ENCODE results near the gene TRUB1.

The TRUB1 gene

GRCh38 chr10:114900658-114901057 lies 37.3 kb upstream of the TRUB1 start:
- Histone ChIP-seq H3K36me3 (no peaks in the 10 kb centered on the region), H3K27me3 (no peaks in the 10 kb centered on the region), H3K4me3 (ENCODE audit: low read depth, low read length) (no peak overlapping the region), H3K4me1 (no peaks in the 10 kb centered on the region), H3K9me3 (no peaks in the 10 kb centered on the region)
- TF ChIP-seq CTCF (IDR thresholded peaks at IDR 0.05; ENCODE audit: low read depth, low read length): no peak
- DNase-seq: no peak

- DNase-seq: no peak
- Histone ChIP-seq H3K27me3 (no peaks in the 10 kb centered on the region), H3K4me1 (no peaks in the 10 kb centered on the region), H3K4me3 (ENCODE audit: low read depth, low read length) (no peak overlapping the region), H3K9me3 (no peaks in the 10 kb centered on the region), H3K36me3 (no peaks in the 10 kb centered on the region)
- no peak for TF ChIP-seq CTCF (IDR thresholded peaks at IDR 0.05; ENCODE audit: low read depth, low read length)
These were observed 35.8 kb upstream of the TRUB1 start for GRCh38 chr10:114902151-114902550.

GRCh38 chr10:114905450-114905849 lies 32.5 kb upstream of the TRUB1 start:
- Histone ChIP-seq H3K36me3 (no peaks in the 10 kb centered on the region), H3K9me3 (no peaks in the 10 kb centered on the region), H3K27me3 (no peaks in the 10 kb centered on the region), H3K4me1 (no peaks in the 10 kb centered on the region), H3K4me3 (ENCODE audit: low read depth, low read length) (no peak overlapping the region)
- DNase-seq: no peak
- TF ChIP-seq CTCF (IDR thresholded peaks at IDR 0.05; ENCODE audit: low read depth, low read length): no peak

GRCh38 chr10:114906981-114907380 lies 31.0 kb upstream of the TRUB1 start:
- no peak for DNase-seq

GRCh38 chr10:114908896-114909295 lies 29.1 kb upstream of the TRUB1 start:
- no peaks in the 10 kb centered on the region for H3K36me3 ChIP-seq
- H3K4me3 ChIP-seq (ENCODE audit: low read depth, low read length): no peak overlapping the region
- no peaks in the 10 kb centered on the region for H3K9me3 ChIP-seq
- H3K4me1 ChIP-seq: no peaks in the 10 kb centered on the region
- TF ChIP-seq CTCF (IDR thresholded peaks at IDR 0.05; ENCODE audit: low read depth, low read length): no peak
- DNase-seq: no peak
- no peaks in the 10 kb centered on the region for H3K27me3 ChIP-seq

More at GRCh38 chr10:114906981-114907380, 31.0 kb upstream of the TRUB1 start:
- no peak for TF ChIP-seq CTCF (IDR thresholded peaks at IDR 0.05; ENCODE audit: low read depth, low read length)
- Histone ChIP-seq H3K36me3 (no peaks in the 10 kb centered on the region), H3K4me3 (ENCODE audit: low read depth, low read length) (no peak overlapping the region), H3K27me3 (no peaks in the 10 kb centered on the region), H3K4me1 (no peaks in the 10 kb centered on the region), H3K9me3 (no peaks in the 10 kb centered on the region)

GRCh38 chr10:114911052-114911711 lies 26.8 kb upstream of the TRUB1 start:
- Histone ChIP-seq H3K36me3 (no peaks in the 10 kb centered on the region), H3K4me3 (ENCODE audit: low read depth, low read length) (no peak overlapping the region), H3K9me3 (no peaks in the 10 kb centered on the region), H3K4me1 (no peaks in the 10 kb centered on the region), H3K27me3 (no peaks in the 10 kb centered on the region)
- DNase-seq: no peak
- TF ChIP-seq CTCF (IDR thresholded peaks at IDR 0.05; ENCODE audit: low read depth, low read length): no peak

Measured in BE2C (cell line).